PC-9 (cell line): ENCODE data around the gene DPEP2.
"Not testable (repeated sequence)": the region's sequence is repeated elsewhere in the genome, so short reads cannot be mapped to it uniquely, and the experiment has no call there.

Source experiments
- CTCF ChIP-seq: fragments of 200-600 bp; sonication (generic); conservative IDR thresholded peaks from 2 replicates; pipeline ENCODE4 v1.6.1; 2017; ENCODE audit warnings: mixed run types, antibody characterized with exemption, mild to moderate bottlenecking, moderate library complexity
- EZH2 ChIP-seq: fragments of 200-600 bp; sonication (generic); IDR thresholded peaks from 2 replicates; pipeline ENCODE4 v1.8.0; 2017; ENCODE audit warnings: antibody characterized with exemption, low read depth

- not testable (repeated sequence) for TF ChIP-seq EZH2, CTCF
These were observed 10.6 kb upstream of the DPEP2 start for GRCh38 chr16:68009872-68010271.
